HG02852 (cell line): ENCODE measurements around the gene RIMBP2.

ENCODE experiments used
- ATAC-seq: cut with Tn5 transposase; IDR thresholded peaks from one replicate; pipeline ENCODE4 v1.9.1; 2021; ENCODE audit warnings: mild to moderate bottlenecking, moderate library complexity; ENCODE audit not compliant: unreplicated experiment

RIMBP2 gene

DNA sequence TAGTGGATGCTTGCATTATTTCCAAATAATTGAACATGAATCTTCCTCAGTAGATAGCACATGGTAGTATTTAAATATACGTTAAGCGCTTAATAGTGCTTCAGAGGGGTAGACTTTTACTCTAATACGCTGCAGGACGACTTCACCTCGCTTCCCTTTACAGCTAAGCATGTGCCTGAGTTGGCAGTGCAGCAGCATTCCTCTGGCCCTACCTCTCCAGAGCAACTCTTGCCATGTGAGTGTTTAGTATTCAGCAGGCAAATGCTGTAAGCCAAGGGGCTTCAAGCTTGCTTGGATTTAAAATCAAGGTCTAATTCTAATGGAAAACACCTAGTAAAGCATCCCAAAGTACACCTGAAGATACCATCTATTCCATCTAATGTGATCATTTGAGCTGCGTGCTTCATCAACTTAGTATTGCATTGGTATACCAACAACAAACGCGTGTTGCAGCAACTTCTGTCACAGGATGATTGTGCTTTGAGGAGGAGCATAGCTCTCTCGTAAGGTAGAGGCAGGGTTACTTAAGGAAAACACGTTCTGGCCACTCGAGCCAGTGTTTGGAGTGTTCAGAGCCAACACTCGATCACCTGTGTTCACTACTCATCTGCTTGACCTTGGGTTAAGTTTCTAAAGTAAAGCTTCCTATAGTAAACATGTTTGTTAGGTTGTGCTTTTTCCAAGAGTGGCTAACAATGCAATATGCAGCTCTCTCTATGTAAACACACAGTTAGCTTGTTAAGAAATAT, 317.8 kb downstream of the RIMBP2 start:
- no peak for ATAC-seq

- ATAC-seq = no peak
Measured at GRCh38 chr12:130396667-130397066, 319.4 kb downstream of the RIMBP2 start.

GRCh38 chr12:130394906-130395305, 321.2 kb downstream of the RIMBP2 start:
- ATAC-seq = no peak

- ATAC-seq = no peak
Measured at GRCh38 chr12:130391186-130391585, 324.9 kb downstream of the RIMBP2 start.

DNA sequence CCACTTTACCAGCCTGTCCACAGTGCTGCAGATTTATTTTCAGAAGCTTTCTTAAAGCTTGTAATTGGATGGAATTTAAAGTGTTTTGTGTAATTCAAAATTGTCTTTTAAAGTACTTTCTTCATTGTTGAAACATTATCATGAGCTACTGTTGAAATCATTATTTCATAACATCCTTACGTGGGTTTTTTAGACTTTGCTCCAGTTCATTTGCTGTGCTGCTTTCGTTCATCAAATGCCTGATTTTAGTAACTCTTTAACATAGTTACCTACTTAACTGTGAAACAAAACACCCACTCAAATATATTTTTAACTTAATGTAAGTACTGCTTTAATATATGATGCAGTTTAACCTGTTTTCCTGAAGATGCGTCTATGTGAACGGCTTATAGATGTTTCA, 330.9 kb downstream of the RIMBP2 start:
- no peak for ATAC-seq

DNA sequence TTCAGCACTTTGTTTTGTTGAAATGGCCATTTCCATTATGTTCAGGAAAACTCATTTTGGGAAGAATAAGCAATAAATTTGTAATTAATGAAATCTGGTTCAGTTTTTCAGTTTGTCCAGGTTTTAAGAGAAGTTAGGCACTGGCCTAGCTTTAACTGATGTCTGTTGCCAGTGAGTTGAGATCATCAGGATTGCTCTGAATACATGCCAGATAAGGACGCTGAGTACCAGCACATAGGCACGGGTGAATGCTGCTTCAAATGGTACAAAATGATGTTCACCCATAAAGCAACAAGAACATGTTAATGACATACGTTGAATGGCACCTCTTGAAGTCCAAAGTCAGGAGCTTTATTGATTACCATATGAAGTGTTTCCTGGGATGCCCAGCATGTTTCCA, 331.9 kb downstream of the RIMBP2 start:
- ATAC-seq = no peak

DNA sequence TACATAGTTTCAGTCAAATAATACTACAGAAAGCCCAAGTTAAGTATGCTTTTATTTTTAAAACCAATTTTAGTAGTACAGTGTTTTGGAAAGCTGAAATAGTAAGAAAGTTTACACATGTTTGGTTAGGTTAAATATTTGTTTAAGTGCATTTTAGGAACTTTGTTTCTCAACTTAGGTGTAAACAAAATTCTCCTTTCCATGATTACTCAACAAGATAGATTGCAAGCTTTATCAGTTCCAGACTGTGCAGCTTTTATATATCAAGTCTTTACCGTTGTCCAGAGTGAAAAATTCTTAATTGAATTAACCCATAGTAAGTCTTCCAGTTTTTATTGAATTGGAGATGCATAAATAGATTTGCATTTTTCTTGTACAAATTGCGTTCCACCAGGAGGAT, 333.3 kb downstream of the RIMBP2 start:
- ATAC-seq = no peak

DNA sequence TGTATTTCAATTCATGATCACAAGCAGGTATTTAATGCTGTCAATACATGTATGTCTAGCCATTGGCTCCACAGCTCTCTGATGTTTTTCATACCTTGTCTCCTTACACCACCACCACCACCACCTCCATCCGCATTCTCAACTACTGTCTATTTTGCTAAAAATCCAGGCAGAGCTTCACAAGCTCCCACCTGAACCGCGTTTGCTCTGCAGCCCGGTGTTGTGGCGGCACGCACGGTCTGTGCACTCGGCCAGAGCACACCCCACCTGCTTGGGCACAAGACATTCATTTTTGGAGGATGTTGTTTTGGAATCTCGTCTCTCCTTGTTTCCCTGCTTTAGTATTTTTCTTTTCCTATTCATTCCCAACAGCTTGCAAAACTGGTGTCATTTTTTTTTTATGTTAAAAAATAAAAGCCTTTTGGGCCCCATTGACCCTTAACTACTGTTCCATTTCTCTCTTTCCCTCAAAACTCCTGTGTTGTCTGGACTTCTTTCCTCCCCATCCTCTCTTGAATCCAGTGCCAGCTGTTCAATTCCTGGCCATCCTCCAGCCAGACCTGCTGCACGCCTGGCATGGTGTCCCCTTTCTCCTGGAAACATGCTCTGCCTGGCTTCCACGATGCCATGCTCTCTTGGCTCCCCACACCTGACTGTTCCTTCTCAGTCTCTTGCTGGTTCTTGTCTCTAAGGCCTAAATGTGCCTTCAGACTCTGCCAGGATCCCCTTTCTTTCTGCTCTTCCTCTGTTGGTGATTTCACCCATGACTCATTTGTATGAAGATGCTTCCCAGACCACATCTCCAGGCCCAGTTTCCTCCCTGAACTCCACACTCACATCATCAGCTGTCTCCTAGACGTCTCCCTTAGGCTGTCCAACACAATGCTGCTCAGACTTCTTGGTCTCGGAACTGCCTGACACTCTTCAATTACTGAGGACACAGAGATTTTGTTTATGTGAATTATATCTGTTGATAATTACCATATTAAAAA, 340.5 kb downstream of the RIMBP2 start:
- no peak for ATAC-seq

- ATAC-seq = no peak
Measured at GRCh38 chr12:130374083-130374482, 342.0 kb downstream of the RIMBP2 start.

DNA sequence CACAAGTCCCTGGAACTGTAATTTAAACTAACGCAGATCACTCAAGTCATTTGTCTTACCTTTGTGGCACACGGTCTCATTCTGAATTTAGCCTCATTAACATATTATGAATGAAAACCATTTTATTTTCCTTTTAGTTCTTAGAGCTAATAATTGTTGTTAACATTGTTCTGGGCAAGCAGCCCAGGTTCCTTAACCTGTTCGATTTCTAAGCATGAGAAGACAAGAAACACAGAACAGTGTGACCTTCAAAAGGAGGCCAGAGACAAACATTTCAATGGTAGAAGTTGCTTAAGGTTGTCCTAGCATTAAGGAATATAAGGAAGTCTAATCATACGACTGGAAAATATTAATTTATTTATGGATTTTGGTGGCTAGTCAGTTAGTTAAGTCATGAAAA, 343.2 kb downstream of the RIMBP2 start:
- no peak for ATAC-seq

DNA sequence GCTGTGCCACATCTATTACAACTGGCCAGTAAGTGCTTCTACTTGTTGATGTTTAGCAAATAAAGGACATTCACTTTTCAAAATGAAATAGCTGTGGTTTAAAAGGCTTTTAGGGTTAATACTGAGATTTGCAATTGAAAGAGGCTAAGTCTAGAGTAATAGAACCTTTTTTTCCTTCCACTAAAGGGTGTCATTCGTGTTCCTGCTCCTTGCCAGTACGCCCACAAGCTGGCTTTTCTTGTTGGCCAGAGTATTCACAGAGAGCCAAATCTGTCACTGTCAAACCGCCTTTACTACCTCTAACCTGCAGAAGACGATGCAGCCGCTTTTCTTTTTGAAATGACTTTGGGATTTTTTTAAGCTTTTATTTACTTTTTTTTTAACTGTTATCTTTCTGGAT, 344.8 kb downstream of the RIMBP2 start:
- ATAC-seq = no peak

GRCh38 chr12:130369816-130370215, 346.3 kb downstream of the RIMBP2 start:
- ATAC-seq = no peak

- no peak for ATAC-seq
Measured at GRCh38 chr12:130367523-130367922, 348.6 kb downstream of the RIMBP2 start.

DNA sequence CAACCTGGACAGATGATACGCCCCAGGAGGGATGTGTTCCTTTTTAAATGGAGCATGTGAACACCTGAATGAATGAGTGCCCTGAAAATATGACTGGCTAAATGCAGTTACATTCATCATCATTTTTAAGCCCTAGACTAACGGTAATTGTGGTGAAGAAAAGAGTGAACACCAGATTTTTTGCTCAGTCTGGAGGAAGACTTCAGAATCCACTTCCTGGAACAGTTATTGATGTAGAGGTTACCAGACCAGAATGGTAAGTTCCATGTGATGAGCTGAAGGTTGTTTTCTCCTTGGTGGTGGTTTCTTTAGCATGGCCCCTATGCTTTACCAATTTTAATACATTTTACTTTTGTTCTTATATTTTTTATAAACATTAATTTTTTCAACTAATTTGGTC, 349.1 kb downstream of the RIMBP2 start:
- no peak for ATAC-seq

GRCh38 chr12:130366159-130366558, 349.9 kb downstream of the RIMBP2 start:
- ATAC-seq = no peak

- ATAC-seq = no peak
Measured at GRCh38 chr12:130364578-130364977, 351.5 kb downstream of the RIMBP2 start.

GRCh38 chr12:130362060-130362459, 354.0 kb downstream of the RIMBP2 start:
- no peak for ATAC-seq

- no peak for ATAC-seq
Measured at GRCh38 chr12:130357729-130358330, 358.3 kb downstream of the RIMBP2 start.

GRCh38 chr12:130357241-130357640, 358.9 kb downstream of the RIMBP2 start:
- ATAC-seq = no peak

- ATAC-seq = no peak
Measured at GRCh38 chr12:130356222-130356621, 359.9 kb downstream of the RIMBP2 start.

- no peak for ATAC-seq
Measured at GRCh38 chr12:130354407-130354806, 361.7 kb downstream of the RIMBP2 start.

DNA sequence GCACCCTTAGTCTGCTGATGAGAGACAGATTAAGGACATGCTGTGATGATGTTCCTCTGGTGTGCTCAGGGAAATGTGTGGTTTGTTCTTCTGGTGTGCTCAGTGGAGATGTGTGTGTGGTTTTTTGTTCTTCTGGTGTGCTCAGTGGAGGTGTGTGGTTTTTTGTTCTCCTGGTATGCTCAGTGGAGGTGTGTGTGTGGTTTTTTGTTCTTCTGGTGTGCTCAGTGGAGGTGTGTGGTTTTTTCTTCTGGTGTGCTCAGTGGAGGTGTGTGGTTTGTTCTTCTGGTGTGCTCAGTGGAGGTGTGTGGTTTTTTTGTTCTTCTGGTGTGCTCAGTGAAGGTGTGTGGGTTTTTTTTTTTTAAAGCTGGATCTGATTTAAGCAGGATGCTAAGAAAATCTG, 363.0 kb downstream of the RIMBP2 start:
- no peak for ATAC-seq
